Endometrium (tissue), 2 donors: ENCODE results near the gene THAP3.

Experiments
- FAIRE-seq: peaks from 2 replicates; lab custom pipeline; 2012; peaks lifted over from hg19 to GRCh38; lab: Jason Lieb, UNC
- donor health status: control.
- donor health status: control.

The THAP3 gene

DNA sequence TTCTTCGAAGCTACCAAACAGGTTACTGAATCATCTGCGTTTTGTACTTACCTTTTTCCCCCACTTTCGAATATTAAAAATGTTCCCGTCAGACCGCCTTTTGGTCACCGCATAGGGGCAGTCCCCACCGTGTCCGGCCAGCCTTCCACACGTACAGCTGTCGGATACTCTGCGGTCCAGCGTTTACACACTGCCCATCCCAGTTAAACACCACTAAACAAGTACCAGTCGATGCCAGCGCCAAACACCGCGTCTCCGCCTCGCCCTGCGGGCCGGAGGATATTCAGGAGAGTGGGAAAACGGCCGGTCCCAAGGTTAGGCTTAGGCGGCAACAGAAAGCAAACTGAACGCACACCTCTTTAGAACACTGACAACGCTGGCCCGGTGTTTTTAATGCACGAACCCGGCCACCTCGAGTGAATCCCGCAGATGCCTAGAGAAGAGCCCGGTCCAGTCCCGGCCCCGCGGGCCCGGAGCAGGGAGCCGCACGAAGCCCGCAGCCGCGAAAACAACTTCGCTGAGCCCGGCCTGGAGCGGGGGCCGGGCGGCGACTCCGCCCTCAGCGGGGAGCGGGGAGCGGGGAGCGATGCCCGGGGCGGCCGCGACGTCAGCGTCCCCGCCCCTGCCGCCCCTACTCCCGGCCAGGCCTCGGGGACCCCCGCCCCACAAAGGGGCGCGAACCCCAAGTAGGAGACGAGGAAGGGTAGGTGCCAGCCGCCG, 11.9 kb upstream of the THAP3 start:
- no peak for FAIRE-seq

DNA sequence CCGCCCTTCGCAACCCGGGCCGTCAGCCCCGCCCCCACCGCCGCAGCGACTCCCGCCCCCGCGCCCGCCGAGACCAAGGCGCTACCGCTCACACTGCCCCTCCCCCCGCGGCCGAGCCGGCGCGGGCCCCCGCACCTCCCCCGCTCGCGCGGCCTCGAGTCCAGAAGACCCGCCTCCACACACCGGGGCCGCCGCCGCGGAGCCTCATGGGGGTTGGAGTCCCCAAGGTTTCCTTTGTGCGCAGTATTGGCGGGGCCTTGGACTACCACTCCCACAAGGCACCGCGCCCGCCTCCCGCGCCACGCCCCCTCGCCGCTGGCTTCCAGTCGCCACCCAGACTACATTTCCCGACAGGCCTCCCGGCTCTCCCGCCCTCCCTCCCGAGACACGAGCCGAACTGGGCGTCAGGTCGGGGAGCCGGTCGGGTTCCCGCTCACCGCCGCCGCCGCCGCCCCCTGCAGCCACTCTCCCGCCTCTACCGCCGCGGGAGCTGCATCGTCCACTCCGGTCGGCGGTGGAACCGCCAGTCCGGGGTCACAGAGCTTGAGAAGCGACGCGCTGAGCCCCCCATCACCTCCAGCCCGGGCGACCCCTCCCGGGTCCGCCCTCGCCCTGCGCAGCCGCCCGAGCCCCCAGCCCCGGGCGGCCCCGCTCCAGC, 11.2 kb upstream of the THAP3 start, which contains the start of gene PHF13:
Gene PHF13 (plus strand): TSS at position 371 of the 658 bp plus-strand sequence. CDS start 336 bp downstream, outside the sequence.
- FAIRE-seq, result no peak

DNA sequence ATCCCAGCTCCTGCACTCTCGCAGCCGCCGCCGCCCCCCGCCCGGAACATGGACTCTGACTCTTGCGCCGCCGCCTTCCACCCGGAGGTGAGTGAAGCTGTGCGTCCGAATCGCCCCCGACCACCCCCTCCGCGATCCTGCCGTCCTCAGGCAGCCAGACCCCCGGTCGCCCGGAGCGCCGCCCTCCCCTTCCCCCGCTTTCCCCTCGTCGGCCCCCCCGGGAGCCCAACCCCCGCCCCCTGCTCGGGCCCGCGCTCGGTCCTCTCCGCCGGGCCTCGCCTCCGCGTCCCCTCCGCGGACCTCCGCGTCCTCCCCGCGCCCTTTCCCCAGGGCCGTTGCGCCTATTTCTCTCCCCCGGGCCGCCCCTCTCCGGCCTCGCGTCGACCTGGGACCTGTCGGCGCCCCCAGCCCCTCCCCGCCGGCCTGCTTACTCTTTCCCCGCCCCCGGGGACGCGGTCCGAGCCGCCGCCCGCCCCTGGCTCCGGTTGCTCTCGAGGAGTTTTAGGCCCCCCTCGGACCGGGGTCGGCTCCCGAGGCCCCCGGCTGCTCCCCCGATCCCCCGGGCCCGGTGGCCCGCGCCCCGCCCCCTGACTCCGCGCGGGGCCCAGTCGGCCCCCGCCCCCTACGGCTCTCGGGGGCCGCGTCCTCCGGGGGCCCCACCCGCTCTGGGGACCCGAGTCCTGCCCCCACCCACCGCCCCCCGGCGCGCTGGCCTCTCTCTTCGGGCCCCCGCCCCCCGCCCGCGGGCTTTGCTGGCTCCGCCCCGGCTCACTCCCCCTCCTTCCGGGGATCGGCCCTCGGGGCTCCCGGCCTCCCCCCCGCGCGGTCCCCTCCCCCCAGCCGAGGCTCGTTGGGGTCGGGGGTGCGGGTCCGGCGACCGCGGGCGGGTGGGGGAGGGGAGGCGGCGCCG, 10.4 kb upstream of the THAP3 start:
- no peak for FAIRE-seq

DNA sequence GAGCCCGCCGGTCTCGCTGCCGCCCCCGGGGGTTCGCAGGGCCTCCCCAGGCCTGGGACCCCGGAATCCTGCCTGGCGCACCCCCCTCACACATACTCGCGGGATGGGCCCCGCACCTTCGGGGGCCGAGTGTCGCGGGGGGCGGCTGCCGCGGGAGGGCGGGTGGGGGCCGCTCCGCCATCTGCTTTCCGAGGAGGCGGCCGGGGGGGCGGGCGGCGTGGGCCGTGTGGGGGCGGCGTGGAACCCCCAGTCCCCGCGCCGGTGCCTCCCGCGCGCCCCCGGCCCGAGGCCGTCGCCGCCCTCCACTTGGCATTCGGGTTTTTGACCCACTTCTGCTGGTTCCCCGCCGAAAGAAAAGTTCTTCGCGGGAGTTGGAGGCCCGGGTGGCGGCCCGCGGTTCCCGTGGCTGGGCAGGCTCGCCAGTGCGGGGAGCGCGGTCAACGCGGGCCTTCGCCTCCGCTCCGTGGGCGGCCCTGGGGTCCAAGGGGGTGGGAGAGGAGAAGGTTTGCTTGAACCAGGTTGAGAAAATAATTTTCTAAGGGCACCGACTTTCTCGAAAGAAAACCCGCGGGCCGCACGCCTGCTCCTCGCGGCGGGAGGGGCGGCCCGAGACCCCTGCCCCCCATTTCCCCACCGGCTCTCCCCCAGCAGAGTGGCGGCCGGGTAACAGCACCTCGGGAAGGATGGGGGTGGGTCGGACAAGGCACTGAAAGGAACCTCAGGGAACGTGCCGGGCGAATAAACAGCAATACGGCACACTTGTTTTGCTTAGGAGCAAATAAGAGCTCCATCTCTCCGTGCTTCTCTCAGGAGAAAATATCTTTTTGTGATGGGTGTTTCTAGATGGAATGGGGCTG, 9.5 kb upstream of the THAP3 start:
- FAIRE-seq, result no peak

DNA sequence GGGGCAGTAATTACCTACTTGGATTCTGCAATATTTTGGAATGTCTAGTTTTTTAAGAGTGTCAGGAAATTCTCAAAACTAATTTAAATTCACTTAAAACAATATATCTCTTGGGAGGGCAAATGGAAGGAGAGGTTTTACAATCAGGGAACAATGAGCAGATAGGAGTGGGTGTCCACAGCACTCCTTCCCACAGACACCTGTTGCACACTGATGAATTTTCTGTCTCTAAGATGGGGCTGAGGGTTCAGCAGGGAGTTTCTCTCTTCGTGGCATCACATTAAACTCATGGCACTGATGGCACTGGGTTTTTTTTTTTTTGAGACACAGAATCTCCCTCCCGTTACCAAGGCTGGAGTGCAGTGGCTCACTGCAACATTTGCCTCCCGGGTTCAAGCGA, 5.6 kb upstream of the THAP3 start:
- FAIRE-seq, result no peak

DNA sequence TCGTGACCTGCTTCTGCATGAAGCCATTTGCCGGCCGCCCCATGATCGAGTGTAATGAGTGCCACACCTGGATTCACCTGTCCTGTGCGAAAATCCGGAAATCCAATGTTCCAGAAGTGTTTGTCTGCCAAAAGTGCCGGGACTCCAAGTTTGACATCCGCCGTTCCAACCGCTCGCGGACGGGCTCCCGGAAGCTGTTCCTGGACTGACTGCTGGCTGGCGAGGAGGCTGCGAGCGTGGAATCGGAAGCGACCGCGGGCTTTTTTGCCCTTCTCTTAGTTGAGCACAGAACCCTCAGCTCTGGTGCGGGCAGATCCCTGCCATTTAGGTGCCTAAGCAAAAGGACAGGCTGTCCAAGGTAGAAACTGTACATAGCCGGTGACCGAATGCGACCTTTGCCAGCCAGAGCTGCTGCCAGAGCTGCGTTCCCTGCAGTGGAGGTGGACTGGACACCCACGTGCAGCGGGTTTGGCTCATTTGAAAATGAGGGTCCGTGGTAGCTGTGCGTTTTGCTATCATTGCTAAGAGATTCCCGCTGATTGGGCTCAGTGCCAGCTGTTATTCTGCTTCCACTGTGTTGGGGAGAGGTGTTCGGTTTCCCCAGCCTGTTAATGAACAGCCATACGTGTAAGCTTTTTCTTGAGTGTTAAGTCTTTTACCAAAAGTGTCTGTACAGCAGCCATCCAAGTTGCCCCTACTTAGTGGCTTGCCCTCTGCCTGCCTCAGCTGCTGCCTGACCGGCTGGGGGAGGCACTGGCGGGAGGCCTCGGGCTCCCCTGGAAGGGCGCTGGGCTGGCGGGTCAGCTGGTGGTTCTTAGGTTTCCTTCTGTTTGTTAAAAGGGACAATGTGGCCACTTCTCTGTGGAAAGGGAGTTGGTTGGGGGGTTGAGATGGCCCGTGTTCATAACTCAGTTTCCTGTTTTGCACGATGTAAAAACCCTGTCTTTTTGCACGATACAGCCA, 3.0 kb upstream of the THAP3 start:
- no peak for FAIRE-seq

DNA sequence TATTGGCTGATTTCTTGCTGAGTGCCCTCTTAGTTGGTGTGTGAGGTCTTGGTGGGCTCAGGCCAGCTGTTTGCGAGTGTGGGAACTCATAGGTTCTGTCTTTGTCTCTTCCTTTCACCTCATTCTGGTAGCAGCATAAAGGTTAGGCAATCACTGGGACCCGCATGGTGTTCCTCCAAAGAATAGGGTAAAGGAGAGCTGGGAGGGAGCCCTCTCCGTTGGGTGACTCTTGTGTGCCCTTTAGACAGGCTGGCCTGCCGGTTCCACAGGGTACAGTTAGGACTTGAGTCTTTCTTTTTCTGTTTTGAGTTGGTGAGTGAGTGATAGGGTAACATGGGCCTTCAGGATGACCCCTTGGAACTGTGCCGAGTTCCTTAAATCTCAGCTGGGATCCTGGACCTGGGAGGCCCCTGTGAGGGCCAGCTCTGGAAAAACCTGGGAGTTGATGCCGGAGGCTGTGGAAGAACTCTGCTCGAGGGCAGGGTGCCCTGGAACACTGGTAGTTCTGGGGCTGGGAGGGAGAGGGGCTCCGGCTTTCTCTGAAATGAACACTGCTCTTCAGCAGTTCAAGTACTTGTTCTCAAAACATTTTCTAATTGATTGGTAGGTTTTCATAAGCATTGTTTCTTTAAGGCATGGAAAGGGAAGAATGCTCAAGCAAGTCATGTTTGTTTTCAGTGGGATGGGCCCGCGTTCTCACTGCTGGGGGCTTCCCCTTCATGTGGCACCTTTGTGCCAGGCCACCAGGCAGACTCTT, 2.1 kb upstream of the THAP3 start:
- no peak for FAIRE-seq

DNA sequence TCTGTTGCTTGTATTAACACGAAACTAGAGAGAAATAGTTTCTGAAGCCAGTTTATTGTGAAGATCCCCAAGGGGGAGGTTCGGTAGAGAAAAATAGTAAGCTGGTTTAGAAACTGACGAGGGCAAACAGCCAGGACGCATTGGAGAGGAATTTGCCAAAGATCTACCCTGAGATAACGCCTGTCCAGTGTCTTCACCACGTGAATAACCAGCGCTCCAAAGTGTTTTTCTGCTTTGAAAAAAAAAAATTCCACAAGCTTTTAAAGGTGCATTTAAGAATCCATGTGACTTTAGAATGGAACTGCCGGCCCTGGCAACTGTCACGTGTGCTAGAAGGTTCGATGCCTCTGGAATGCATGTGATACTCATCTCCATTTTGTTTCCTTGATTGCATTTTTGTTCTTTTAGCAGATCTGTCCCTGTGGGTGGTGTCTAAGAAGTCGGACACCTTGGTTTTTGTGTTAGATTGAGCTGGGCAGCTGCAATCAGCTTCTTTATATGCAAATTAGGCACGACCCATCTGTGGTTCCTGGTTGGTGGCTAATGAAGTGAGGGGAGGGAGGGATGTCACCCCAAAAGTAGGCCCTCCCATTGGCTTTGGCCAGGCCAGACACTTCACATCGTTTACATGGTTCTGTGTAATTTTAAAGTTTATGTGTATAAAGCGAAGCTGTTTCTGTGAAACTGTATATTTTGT, 1.3 kb upstream of the THAP3 start:
- FAIRE-seq, result no peak

DNA sequence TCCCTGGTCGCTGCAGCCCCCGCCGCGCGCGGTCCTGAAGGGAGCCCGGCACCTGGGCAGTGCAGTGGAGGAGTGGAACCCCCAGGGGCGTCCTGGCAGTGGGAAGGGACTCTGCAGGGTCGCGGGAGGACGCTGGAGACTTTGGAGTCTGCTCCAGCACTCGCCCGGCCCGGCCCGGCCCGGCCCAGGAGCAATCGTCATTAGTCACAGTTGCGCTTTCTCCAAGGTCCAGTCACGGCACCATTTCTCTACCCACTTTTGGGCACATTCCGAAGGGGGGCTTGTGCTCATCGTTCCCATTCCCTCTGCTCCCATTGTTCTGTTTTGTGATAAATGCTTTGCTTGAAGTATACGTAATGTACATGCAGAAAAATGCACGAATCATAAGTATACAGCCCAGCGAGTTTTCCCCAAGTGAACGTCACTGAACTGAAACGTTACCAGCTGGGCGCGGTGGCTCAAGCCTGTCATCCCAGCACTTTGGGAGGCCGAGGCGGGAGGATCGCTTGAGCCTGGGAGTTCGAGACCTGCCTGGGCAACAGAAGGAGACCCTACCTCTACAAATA, 999 bp downstream of the THAP3 start:
- no peak for FAIRE-seq

DNA sequence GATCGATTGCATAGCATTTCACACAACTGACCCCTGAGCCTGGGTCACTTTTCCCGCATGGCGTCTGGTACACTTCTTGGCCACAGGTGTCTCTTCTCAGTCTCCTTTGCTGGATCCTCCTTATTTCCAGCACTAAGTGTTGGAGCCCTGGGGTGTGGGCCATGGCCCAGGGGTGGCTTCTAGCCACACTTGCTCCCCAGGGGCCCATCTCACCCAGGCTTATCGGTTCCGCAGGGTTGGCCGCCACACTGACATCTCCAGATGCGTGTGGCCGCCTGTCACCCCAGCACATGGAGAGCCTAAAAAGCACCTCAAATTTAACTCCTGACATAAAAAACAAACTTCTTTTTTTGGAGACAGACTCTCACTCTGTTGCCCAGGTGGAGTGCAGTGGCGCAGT, 2.4 kb downstream of the THAP3 start:
- no peak for FAIRE-seq

DNA sequence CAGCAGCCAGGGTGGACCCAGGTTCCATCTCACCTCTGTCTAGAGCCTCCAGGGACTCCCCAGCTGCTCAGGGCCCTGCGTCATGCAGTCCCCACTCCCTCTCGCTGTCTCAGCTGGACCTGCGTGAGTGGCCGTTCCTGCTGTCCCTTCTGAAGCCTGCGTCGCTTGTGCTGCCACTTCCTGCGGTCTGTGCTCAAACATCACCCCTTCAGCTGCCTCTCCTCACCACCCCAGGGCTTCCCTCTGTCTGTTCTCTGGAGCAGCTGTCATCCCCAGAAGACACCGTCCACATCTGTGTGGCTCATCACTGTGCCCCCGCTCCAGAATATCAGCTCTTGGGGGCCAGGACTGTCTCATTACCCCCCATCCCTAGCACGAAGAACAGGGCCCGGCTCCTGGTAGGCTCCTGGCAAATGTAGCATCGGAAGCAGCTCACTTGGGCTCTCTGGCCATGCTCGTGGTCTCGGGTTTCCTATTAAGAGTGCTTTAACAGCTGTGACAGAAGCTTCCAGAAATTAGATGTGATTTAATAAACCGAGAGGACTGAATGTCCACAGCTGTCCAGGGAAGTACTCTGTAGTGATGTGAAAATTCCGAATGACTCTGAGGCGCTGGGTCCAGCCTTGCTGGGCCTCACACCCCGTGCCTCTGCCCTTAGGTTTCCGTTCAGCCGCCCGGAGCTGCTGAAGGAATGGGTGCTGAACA, 3.3 kb downstream of the THAP3 start:
- FAIRE-seq, result no peak

DNA sequence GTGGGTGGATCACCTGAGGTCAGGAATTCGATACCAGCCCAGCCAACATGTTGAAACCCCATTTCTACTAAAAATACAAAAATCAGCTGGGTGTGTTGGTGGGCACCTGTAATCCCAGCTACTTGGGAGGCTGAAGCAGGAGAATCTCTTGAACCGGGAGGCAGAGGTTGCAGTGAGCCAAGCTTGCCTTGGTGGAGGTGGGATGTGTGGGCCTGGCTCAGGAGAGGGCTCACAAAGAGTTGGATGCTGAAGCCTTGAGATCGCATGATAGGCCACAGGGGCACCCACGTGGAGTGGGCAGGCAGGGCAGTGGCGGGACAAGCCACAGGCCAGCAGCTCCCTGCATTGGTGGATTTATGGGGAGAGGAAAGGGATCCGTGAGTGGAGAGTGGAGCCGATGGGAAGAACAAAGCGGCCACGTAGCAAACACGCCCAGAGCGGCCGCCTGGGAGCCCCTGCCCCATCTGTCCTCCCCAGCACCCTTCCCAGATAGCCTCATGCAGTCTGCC, 4.4 kb downstream of the THAP3 start:
- no peak for FAIRE-seq

DNA sequence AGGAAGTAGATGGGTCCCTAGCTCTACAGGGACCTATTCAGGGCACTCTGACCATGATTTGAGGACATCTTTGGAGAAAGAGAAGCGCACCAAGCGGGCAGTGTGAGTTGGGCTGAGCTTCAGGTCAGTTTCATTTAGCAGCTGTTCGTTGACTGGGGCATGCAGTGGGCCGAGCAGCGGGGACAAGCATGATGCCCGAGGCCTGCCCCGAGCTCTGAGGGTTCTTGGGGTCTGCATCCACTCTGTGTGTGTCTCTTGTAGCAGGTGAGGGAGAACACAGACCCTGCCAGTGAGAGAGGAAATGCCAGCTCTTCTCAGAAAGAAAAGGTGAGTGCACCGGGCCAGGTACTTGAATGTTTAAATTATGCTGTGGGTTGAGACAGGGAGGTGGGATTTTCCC, 5.4 kb downstream of the THAP3 start:
- FAIRE-seq, result no peak

DNA sequence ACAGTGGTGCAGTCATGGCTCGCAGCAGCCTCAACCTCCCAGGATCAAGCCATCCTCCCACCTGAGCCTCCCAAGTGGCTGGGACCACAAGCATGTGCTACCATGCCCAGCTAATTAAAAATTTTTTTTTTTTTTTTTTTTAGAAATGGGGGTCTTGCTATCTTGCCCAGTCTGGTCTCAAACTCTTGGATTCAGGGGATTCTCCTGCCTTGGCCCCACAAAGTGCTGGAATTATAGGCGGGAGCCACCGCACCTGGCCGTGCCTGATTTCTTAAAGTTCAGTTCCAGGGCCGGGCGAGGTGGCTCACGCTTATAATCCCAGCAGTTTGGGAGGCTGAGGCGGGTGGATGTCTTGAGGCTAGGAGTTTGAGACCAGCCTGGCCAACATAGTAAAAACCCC, 6.4 kb downstream of the THAP3 start:
- no peak for FAIRE-seq

DNA sequence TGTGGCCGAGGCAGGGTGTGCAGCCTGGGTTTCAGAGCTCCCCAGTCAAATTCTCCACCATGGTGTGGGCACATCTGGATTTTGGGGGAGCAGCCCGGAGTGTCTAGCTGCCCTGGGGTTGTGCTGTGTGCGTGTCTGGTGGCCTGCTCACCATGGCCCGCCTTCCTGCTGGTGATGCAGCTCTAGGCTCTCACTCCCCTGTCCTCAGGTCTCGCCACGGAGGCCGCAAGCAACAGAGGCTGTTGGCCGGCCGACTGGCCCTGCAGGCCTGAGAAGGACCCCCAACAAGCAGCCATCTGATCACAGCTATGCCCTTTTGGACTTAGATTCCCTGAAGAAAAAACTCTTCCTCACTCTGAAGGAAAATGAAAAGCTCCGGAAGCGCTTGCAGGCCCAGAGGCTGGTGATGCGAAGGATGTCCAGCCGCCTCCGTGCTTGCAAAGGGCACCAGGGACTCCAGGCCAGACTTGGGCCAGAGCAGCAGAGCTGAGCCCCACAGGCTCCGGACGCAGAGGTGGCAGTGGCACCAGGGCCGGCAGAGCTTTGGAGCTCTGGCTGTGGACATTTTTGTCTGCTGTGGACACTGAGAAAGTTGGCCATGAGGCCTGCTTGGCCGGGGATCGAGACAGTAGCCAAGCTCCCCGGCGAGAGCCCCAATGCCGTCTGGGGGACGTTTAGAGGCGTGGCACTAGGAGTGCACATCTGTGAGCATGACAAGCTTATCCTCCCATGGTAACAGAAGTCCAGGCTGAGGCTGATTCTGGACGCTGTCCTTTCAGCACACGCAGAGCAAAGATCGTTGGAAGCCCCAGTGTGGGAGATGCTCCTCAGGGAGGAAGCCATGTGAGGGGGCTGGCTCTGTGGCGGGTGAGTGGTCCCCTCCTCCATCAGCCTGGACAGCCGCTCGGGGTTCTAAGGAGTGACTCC, 8.2 kb downstream of the THAP3 start:
- FAIRE-seq, result no peak

DNA sequence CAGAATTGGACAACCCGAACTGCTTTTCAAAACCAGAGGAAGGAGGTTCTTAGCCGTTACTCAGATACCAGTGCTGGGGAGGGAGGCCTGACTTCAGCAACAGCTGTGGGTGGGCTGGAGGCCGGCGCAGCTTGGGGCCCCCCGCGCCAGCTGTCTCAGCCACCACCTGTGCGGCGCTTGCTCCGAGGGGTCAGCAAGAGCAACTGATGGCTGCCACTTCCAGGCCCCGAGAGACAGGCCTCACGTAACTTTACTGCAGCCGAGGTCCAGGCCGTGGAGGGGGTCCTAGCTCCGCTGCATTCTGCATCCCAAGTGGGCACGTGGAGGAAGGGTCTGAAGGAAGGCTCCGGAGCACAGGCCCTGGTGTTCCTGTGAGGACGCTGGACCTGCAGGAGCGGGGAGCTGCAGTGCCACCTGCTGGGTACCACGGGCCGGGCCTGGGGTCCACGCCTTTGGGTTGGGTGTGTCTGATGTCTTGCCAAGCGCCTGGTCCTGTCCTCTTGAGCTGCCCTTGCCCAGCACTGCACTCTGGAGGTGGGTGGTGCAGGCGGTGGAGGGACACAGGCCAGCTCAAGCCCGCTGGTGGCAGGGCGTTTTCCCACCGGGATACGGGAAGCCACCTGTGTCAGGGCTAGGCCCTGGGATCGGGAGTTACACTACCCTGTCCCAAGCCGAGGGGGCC, 9.8 kb downstream of the THAP3 start:
- no peak for FAIRE-seq
